ENCODE results near the gene TRPM4.

DNA sequence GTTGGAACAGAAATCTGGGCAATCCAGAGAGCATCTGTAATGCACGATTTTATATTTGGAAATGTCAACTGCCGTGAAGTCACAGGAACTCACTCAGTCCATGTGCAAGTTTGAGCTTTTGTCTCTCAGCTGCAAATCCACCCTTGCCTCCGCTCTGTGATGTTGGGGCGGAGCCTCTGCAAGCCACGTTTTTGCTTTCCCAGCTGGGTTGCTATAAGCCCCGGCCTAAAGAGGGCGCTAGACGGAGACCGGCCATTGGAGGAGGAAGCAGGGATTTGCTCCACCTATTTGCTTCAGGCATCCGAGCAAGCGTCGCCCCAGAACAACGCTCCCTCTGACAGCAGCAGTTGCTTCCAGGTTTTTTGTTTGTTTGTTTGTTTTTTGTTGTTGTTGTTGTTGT lies 56.2 kb downstream of the TRPM4 start:
- TF ChIP-seq, protein P1, sequence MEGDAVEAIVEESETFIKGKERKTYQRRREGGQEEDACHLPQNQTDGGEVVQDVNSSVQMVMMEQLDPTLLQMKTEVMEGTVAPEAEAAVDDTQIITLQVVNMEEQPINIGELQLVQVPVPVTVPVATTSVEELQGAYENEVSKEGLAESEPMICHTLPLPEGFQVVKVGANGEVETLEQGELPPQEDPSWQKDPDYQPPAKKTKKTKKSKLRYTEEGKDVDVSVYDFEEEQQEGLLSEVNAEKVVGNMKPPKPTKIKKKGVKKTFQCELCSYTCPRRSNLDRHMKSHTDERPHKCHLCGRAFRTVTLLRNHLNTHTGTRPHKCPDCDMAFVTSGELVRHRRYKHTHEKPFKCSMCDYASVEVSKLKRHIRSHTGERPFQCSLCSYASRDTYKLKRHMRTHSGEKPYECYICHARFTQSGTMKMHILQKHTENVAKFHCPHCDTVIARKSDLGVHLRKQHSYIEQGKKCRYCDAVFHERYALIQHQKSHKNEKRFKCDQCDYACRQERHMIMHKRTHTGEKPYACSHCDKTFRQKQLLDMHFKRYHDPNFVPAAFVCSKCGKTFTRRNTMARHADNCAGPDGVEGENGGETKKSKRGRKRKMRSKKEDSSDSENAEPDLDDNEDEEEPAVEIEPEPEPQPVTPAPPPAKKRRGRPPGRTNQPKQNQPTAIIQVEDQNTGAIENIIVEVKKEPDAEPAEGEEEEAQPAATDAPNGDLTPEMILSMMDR (IDR thresholded peaks at IDR 0.05; ENCODE audit: insufficient read depth, low read length, poor library complexity, severe bottlenecking), result no peak
- TF ChIP-seq EZH2phosphoT487 (conservative IDR thresholded peaks at IDR 0.05; ENCODE audit: low read length), result no peak

All from SU-DHL-6 (cell line).